LNCaP clone FGC (cell line): ENCODE measurements around the gene WDR45B.
"Not testable (repeated sequence)": the region's sequence is repeated elsewhere in the genome, so short reads cannot be mapped to it uniquely, and the experiment has no call there.

Source experiments
- DNase-seq: peaks from one replicate; pipeline ENCODE4 v3.0.0-alpha.2; 2011; ENCODE audit warnings: low read depth
- H3K4me3 ChIP-seq: 2 replicates; pipeline ENCODE4 v1.5.1; 2011; ENCODE audit warnings: mild to moderate bottlenecking, low read depth, low read length, control low read depth
- TF ChIP-seq, protein P1 (sequence below): IDR thresholded peaks from 2 replicates; pipeline ENCODE4 v1.5.1; 2012; ENCODE audit warnings: mild to moderate bottlenecking; ENCODE audit not compliant: control insufficient read depth, insufficient read depth; ENCODE audit errors: extremely low read depth

The WDR45B gene

DNA sequence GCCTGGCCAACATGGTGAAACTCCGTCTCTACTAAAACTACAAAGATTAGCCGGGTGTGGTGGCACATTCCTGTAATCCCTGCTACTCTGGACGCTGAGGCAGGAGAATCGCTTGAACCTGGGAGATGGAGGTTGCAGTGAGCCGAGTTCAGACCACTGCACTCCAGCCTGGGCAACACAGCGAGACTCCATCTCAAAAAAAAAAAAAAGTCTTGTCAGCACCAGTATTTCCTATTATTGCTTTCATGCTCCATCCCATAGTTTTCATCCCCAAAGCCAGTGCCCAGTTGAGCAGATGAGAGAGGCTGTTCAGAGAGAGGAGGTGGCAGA lies 58.4 kb downstream of the WDR45B start:
- TF ChIP-seq, protein P1, sequence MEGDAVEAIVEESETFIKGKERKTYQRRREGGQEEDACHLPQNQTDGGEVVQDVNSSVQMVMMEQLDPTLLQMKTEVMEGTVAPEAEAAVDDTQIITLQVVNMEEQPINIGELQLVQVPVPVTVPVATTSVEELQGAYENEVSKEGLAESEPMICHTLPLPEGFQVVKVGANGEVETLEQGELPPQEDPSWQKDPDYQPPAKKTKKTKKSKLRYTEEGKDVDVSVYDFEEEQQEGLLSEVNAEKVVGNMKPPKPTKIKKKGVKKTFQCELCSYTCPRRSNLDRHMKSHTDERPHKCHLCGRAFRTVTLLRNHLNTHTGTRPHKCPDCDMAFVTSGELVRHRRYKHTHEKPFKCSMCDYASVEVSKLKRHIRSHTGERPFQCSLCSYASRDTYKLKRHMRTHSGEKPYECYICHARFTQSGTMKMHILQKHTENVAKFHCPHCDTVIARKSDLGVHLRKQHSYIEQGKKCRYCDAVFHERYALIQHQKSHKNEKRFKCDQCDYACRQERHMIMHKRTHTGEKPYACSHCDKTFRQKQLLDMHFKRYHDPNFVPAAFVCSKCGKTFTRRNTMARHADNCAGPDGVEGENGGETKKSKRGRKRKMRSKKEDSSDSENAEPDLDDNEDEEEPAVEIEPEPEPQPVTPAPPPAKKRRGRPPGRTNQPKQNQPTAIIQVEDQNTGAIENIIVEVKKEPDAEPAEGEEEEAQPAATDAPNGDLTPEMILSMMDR: no peak
- no peak for DNase-seq
- H3K4me3 ChIP-seq: no peak overlapping the region

DNA sequence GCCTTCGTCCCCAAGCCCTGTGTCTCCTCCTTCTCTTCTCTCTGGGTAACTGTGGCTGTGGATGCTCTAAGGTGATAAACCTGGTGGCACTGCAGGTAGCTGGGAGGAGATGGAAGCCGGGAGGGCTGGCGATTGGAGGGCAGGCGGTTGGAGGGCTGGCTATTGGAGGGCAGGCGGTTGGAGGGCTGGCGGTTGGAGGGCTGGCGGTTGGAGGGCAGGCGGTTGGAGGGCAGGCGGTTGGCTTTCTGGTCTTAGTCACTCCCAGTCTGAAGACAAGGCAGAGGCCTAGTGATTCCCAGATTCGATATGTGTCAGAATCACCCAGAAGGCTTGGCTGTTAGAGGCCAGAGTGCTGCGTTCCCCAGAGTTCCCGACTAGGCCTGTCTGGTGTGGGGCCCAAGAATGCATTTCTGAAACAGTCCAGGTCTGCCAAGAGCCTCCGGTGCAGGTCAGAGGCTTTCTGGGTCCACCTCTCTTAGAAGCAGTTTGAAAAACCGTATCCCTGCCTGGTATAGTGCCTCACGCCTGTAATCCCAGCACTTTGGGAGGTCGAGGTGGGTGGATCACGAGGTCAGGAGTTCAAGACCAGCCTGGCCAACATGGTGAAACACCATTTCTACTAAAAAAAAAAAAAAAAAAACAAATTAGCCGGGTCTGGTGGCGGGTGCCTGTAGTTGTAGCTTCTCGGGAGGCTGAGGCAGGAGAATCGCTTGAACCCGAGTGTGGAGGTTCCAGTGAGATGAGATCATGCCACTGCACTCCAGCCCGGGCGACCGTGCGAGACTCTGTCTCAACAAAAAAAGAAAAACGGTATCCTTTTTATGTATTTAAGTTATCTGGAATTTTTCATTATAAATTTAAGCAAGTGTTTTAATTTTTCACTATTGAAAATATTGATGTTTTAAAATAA lies 59.7 kb downstream of the WDR45B start:
- TF ChIP-seq, protein P1: no peak
- H3K4me3 ChIP-seq: no peak overlapping the region

DNA sequence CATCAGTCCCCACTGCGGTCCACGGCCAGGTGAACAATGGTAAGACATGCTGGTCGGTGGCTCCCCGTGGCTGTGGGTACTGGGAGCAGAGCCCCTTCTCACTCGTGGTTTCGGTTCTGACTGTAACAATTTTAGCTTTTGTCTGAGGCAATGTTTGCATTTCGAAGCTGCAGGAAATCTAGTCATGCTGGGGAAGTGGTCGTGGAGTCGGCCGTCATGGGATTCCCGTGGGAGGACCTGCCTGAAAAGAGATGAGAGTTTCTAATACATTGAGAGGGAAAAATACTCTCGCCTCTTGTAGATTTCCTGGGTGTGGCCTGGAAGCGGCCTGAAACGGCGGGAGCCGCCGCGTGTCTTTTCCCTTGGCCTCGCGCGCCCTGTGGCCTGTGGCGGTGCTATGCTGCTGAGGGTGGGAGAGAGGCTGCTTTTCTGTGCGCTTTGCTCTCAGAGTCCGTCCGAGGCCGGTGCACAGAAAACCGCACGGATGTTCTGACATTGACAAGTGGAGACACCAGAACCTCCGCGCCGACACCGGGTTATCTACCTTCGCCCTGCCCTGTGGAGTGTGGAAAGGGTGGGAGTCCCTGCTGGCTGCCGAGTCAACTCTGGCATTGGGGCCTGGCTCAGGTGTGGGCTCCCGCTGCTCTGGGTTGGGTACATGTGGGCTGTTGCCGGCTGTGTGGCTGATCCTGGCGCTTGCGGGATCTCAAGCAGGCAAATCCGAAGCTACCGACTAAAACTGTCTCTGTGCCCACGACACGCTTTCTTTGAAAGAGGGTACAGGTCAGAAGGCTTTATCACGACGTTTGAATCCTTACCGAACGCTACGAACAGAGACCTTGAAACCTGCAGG lies 60.8 kb downstream of the WDR45B start:
- H3K4me3 ChIP-seq: no peak overlapping the region
- DNase-seq: no peak
- TF ChIP-seq, protein P1: no peak

More for the DNA sequence above, 59.7 kb downstream of the WDR45B start:
- DNase-seq: no peak

DNA sequence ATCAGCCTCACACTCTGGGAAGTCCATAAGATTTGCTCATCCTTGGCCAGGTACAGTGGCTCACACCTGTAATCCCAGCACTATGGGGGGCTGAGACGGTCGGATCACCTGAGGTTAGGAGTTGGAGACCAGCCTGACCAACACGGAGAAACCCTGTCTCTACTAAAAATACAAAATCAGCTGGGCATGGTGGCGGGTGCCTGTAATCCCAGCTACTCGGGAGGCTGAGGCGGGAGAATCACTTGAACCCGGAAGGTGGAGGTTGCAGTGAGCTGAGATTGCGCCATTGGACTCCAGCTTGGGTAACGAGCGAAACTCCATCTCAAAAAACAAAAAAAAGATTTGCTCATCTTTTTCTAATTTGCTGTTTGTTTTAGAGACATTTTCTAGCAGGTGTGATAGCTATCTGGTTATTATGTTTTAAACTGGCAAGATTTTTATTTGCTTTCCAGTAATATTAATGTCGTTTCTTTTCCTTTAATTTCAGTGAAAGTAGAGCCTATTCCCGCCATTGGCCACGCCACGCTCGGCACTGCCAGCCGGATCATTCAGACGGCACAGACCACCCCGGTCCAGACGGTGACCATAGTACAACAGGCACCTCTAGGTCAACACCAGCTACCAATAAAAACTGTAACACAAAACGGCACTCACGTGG lies 61.5 kb downstream of the WDR45B start:
- TF ChIP-seq, protein P1: no peak
- DNase-seq: no peak
- H3K4me3 ChIP-seq: no peak overlapping the region

DNA sequence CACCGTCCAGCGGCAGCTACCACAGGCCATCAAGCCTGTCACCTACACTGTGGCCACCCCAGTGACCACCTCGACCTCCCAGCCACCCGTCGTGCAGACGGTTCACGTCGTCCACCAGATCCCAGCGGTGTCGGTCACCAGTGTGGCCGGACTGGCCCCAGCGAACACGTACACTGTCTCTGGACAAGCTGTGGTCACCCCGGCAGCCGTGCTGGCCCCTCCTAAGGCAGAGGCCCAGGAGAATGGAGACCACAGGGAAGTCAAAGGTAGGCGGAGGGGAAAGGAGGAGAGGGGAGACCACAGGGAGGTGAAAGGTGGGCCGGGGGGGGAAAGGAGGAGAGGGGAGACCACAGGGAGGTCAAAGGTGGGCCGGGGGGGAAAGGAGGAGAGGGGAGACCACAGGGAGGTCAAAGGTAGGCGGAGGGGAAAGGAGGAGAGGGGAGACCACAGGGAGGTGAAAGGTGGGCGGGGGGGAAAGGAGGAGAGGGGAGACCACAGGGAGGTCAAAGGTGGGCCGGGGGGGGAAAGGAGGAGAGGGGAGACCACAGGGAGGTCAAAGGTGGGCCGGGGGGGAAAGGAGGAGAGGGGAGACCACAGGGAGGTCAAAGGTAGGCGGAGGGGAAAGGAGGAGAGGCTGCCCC lies 62.2 kb downstream of the WDR45B start:
- not testable (repeated sequence) for H3K4me3 ChIP-seq, DNase-seq

DNA sequence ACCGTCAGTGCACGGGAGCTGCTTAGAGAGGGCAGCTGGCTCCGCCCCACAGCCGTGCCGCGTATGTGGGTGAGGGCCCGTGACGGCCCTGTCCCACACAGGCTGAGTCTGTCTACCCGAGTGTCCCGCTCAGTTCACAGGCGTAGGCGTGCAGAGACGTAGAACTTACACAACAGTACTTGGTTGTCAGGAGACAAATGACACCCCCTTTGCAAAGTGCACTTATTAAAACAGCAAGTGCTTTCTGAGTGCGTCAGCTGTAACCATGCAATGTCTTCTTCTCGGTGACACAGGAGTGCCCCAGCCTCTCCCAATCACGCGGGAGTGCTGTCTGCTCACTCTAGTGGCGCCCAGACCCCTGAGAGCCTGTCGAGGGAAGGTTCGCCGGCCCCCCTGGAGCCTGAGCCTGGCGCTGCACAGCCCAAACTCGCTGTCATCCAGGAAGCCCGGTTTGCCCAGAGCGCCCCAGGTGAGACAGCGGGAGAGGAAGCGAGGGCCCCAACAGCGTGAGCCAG lies 64.5 kb downstream of the WDR45B start:
- no peak overlapping the region for H3K4me3 ChIP-seq
- no peak for DNase-seq
- TF ChIP-seq, protein P1: no peak

DNA sequence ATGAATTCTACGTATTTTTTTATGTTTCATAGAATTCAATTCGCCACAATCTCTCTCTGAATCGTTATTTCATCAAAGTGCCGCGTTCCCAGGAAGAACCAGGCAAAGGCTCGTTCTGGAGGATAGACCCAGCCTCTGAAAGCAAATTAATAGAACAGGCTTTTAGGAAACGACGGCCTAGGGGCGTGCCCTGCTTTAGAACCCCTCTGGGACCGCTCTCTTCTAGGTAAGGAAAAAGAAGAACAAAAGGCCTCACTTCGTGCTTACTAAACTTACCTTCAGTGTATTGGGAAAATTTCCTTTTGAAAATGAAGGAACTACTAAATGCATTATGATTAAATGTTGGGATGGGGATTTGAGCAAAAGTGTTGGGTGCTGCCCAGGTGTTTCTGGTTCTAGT lies 65.5 kb downstream of the WDR45B start:
- H3K4me3 ChIP-seq: no peak overlapping the region
- no peak for DNase-seq
- TF ChIP-seq, protein P1: no peak
